HepG2 (cell line): Measurements from ENCODE around the gene PSMD5. TPM values are rescaled to one million over a fixed set of nuclear protein-coding genes. Genes with fewer than 3 reads are reported as not detected.

Source experiments
- ATAC-seq: fragments of 200-7000 bp; cut with Tn5 transposase; 3 replicates; pipeline ENCODE4 v1.9.1; 2020; ENCODE audit warnings: mild to moderate bottlenecking, moderate library complexity
- BruUV-seq: library from RNA; stranded (reverse); fragments of 400-500 nt; replicated peaks from 2 replicates; lab custom pipeline; 2021; lab: Mats Ljungman, UMichigan
- CTCF ChIA-PET: fragments of 300-600 bp; formaldehyde crosslinking; extraction: SDS; loops from one replicate; lab custom pipeline; 2021; ENCODE audit warnings: low total read pairs, inconsistent platforms, low intra/inter-chr PET ratio; lab: Yijun Ruan, JAX
- POLR2A ChIA-PET: fragments of 350-600 bp; sonication (Branson Sonifier 250); formaldehyde crosslinking; loops from one replicate; lab custom pipeline; 2020; ENCODE audit warnings: antibody characterized with exemption, inconsistent platforms; lab: Yijun Ruan, JAX
- DNase-seq: peaks from one replicate; pipeline ENCODE4 v3.0.0-alpha.2; 2015; ENCODE audit warnings: low spot score
- FAIRE-seq: peaks from 3 replicates; lab custom pipeline; 2011; peaks lifted over from hg19 to GRCh38; lab: Jason Lieb, UNC
- H2AFZ ChIP-seq: one replicate; pipeline ENCODE4 v1.6.1; 2011; ENCODE audit warnings: low read length, inconsistent platforms
- H3K27ac ChIP-seq: fragments of 300-600 bp; 3 replicates; pipeline ENCODE4 v1.8.0; 2011; ENCODE audit warnings: mixed run types, mild to moderate bottlenecking, mixed read lengths, low read length, inconsistent platforms; ENCODE audit not compliant: insufficient read depth; ENCODE audit errors: extremely low read length
- H3K27me3 ChIP-seq, 2 experiments: fragments of 200-600 bp in 1 of 2; 2 replicates in 1 of 2; 3 replicates in 1 of 2; pipeline versions ENCODE4 v1.6.0 to v1.8.0; 2011; ENCODE audit warnings: low read length in 2 of 2, mild to moderate bottlenecking in 2 of 2, moderate library complexity in 2 of 2, inconsistent platforms in 1 of 2; ENCODE audit not compliant: insufficient read depth in 2 of 2, control insufficient read depth in 1 of 2
- H3K36me3 ChIP-seq, 2 experiments: fragments of 200-600 bp in 1 of 2; replicated peaks in 1 of 2; 2 replicates in 1 of 2; 3 replicates in 1 of 2; pipeline versions ENCODE4 v1.5.1 to v1.8.0; 2011; ENCODE audit warnings: low read length in 2 of 2, inconsistent platforms in 1 of 2; ENCODE audit not compliant: insufficient read depth in 2 of 2, control insufficient read depth in 1 of 2
- H3K4me1 ChIP-seq: 2 replicates; pipeline ENCODE4 v1.5.1; 2012; ENCODE audit warnings: low read length, inconsistent platforms; ENCODE audit not compliant: insufficient read depth
- H3K4me2 ChIP-seq: 2 replicates; pipeline ENCODE4 v1.6.0; 2011; ENCODE audit warnings: low read depth, low read length, inconsistent platforms
- H3K4me3 ChIP-seq, 3 experiments: fragments of 200-600 bp in 1 of 3; sonication (generic), shearing (Covaris generic) in 1 of 3; replicated peaks in 1 of 3; 2 replicates each; pipeline ENCODE4 v1.5.1; 2011 to 2016; ENCODE audit warnings: low read length in 3 of 3, inconsistent platforms in 2 of 3, low read depth in 2 of 3, mild to moderate bottlenecking in 2 of 3, control low read depth in 1 of 3, mixed read lengths in 1 of 3; ENCODE audit not compliant: insufficient read depth in 1 of 3
- H3K79me2 ChIP-seq: one replicate; pipeline ENCODE4 v1.6.1; 2011; ENCODE audit warnings: low read length, inconsistent platforms; ENCODE audit not compliant: insufficient read depth
- H3K9ac ChIP-seq: 2 replicates; pipeline ENCODE4 v1.6.0; 2011; ENCODE audit warnings: mild to moderate bottlenecking, low read depth, low read length, inconsistent platforms; ENCODE audit not compliant: insufficient read depth
- H3K9me3 ChIP-seq: 2 replicates; pipeline ENCODE4 v1.5.1; 2012; ENCODE audit warnings: mild to moderate bottlenecking, low read length
- H4K20me1 ChIP-seq: 2 replicates; pipeline ENCODE4 v1.6.0; 2011; ENCODE audit warnings: inconsistent platforms, mild to moderate bottlenecking, low read length, moderate library complexity; ENCODE audit not compliant: insufficient read depth
- AGO2 ChIP-seq: fragments of 200-400 bp; formaldehyde crosslinking; optimal IDR thresholded peaks from 2 replicates; pipeline ENCODE3; 2017; ENCODE audit warnings: mild to moderate bottlenecking, low read depth, low read length, moderate library complexity
- HNRNPK ChIP-seq: fragments of 200-400 bp; formaldehyde crosslinking; IDR thresholded peaks from 2 replicates; pipeline ENCODE4 v1.6.1; 2018; ENCODE audit warnings: low read length, low read depth, moderate library complexity, mild to moderate bottlenecking; ENCODE audit not compliant: poor library complexity, severe bottlenecking
- ISL2 ChIP-seq: sonication (generic); formaldehyde crosslinking; IDR thresholded peaks from 2 replicates; pipeline ENCODE4 v1.5.0; 2020; ENCODE audit warnings: missing genetic modification reagents
- KDM3A ChIP-seq: IDR thresholded peaks from 2 replicates; pipeline ENCODE4 v1.6.1; 2018; ENCODE audit warnings: low read depth, missing compliant biosample characterization
- PAXIP1 ChIP-seq: sonication (generic); formaldehyde crosslinking; conservative IDR thresholded peaks from 2 replicates; pipeline ENCODE4 v1.4.0; 2020; ENCODE audit warnings: mild to moderate bottlenecking, missing genetic modification reagents, moderate library complexity
- POLR2A ChIP-seq, 2 experiments: IDR thresholded peaks; 2 replicates each; pipeline ENCODE4 v1.6.1; 2011; ENCODE audit warnings: low read depth in 2 of 2, low read length in 2 of 2, mild to moderate bottlenecking in 1 of 2, moderate library complexity in 1 of 2; ENCODE audit not compliant: insufficient read depth in 1 of 2
- PRMT3 ChIP-seq: sonication (generic); formaldehyde crosslinking; IDR thresholded peaks from 2 replicates; pipeline ENCODE4 v1.8.1; 2022; ENCODE audit warnings: low read depth, mild to moderate bottlenecking, moderate library complexity, missing genetic modification reagents, borderline replicate concordance
- RERE ChIP-seq: IDR thresholded peaks from 2 replicates; pipeline ENCODE4 v1.6.1; 2016; ENCODE audit warnings: low read depth, missing genetic modification reagents, missing compliant biosample characterization
- SATB2 ChIP-seq: sonication (generic); formaldehyde crosslinking; IDR thresholded peaks from 2 replicates; pipeline ENCODE4 v1.5.0; 2020; ENCODE audit warnings: missing genetic modification reagents
- SP1 ChIP-seq, 2 experiments: fragments of 450-650 bp in 1 of 2; sonication (generic) in 1 of 2; formaldehyde crosslinking in 1 of 2; IDR thresholded peaks; 2 replicates each; pipeline versions ENCODE4 v1.4.0 to v1.6.1; 2016 to 2020; ENCODE audit warnings: missing genetic modification reagents in 1 of 2
- SPEN ChIP-seq: sonication (generic); formaldehyde crosslinking; IDR thresholded peaks from 2 replicates; pipeline ENCODE4 v1.5.1; 2020; ENCODE audit warnings: low read depth, mild to moderate bottlenecking, missing genetic modification reagents
- YEATS4 ChIP-seq: sonication (generic); formaldehyde crosslinking; IDR thresholded peaks from 2 replicates; pipeline ENCODE4 v1.4.0; 2020; ENCODE audit warnings: missing genetic modification reagents, borderline replicate concordance
- YY1 ChIP-seq: IDR thresholded peaks from 2 replicates; pipeline ENCODE4 v1.6.1; 2011; ENCODE audit warnings: low read length, low read depth, moderate library complexity, mild to moderate bottlenecking; ENCODE audit not compliant: insufficient read depth, insufficient replicate concordance
- ZNF234 ChIP-seq: sonication (generic); formaldehyde crosslinking; conservative IDR thresholded peaks from 2 replicates; pipeline ENCODE4 v1.5.1; 2020; ENCODE audit warnings: mild to moderate bottlenecking, missing genetic modification reagents
- ZNF263 ChIP-seq: sonication (generic); formaldehyde crosslinking; IDR thresholded peaks from 2 replicates; pipeline ENCODE4 v1.4.0; 2020; ENCODE audit warnings: missing genetic modification reagents
- ZNF777 ChIP-seq: sonication (generic); formaldehyde crosslinking; IDR thresholded peaks from 2 replicates; pipeline ENCODE4 v1.4.0; 2020; ENCODE audit warnings: missing genetic modification reagents
- WGBS: methylation state at CpG from one replicate; pipeline ENCODE4 v1.1.6; 2017; ENCODE audit warnings: low lambda C conversion rate; 5-methylcytosine and 5-hydroxymethylcytosine counted together
- in situ Hi-C: cut with HindIII; loops from 2 replicates; pipeline ENCODE4 v1.10.0; 2017; ENCODE audit warnings: low pct_unique_long_range_greater_than_20kb; ENCODE audit not compliant: extremely low pct_ligation_motif_present
- intact Hi-C: fragments of 100-400 bp; cut with micrococcal nuclease; formaldehyde crosslinking; loops from one replicate; pipeline ENCODE4 v1.10.0; 2022; ENCODE audit not compliant: unreplicated experiment
- polyA plus RNA-seq, 8 experiments: library from polyadenylated mRNA; depleted of rRNA in 3 of 8; stranded (reverse) in 7 of 8; unstranded in 1 of 8; fragments of >200 nt; fragmentation: Illumina TruSeq in 4 of 8; extraction: Trizol in 4 of 8; gene quantifications; 2 replicates each; pipeline versions ENCODE4 v1.2.1 to v1.2.3, GENCODE V29; 2011 to 2016; ENCODE audit warnings: low read depth in 4 of 8, missing spikeins in 1 of 8, mixed read lengths in 1 of 8; ENCODE audit not compliant: insufficient read depth in 1 of 8
- total RNA-seq, 5 experiments: library from RNA; depleted of rRNA; stranded (reverse); fragments of >200 nt; fragmentation: Illumina TruSeq; extraction: Trizol; gene quantifications; 2 replicates each; pipeline ENCODE4 v1.2.3, GENCODE V29; 2016; ENCODE audit warnings: low read depth in 1 of 5

Gene PSMD5
- total and polyA plus RNA-seq, 2 of the 13 experiments (the other 11 are each of a cell fraction or from before 2014, with no cell fraction given) = 12.7 to 18.1 TPM

GRCh38 chr9:120876842-120877240 lies 34.1 kb upstream of the PSMD5 start, which contains the start of gene PHF19:
Gene PHF19 (minus strand): TSS chr9:120877188. CDS start chr9:120874741, 2,447 bp downstream.
- peak within 1 kb of the TSS; percentile 99 for H3K4me2 ChIP-seq
- peak; percentile 23 for DNase-seq
- H3K4me3 ChIP-seq = peak within 1 kb of the TSS; percentile 77 to 89 (median 86)
- ChIA-PET CTCF (no interaction called here), POLR2A (interaction anchor here (0.8 to 1.6 kb wide), 2 partner anchors 20 to 110 kb away, joined by 3 read pairs; no protein-coding TSS in a partner anchor)
- intact Hi-C loops (loop anchor here (2.0 to 5.0 kb wide), 3 partner anchors 34 to 120 kb away; partner anchors contain the start of gene PSMD5), in situ Hi-C loops (no loop called here)
- no TSS peak for BruUV-seq
- ATAC-seq = peak; percentile 14
- no peaks in the 10 kb centered on the region for H4K20me1 ChIP-seq
- no peak for FAIRE-seq
- no peaks in the 10 kb centered on the region for H3K9me3 ChIP-seq
- peaks cover 11 to 29% of the 10 kb centered on the region in 2 experiments; a peak in 4 of 5 replicates for H3K36me3 ChIP-seq
- no peaks in the 10 kb centered on the region; a peak in 1 of 5 replicates for H3K27me3 ChIP-seq
- peak within 1 kb of the TSS; percentile 84 for H3K9ac ChIP-seq
- WGBS = 5% methylated on average over 16 of the region's 45 CpGs
- H3K79me2 ChIP-seq = peaks cover 14% of the 10 kb centered on the region
- peaks cover 45% of the 10 kb centered on the region for H3K4me1 ChIP-seq
- H3K27ac ChIP-seq = peak within 1 kb of the TSS; percentile 96
- peak within 1 kb of the TSS; percentile 67 for H2AFZ ChIP-seq
- TF ChIP-seq KDM3A (CRISPR knock-in tag) = 0 out of 2 replicates have a peak, but pooled peaks have one; percentile 2
- no peak for TF ChIP-seq SP1 (IDR thresholded peaks at IDR 0.05)
- no peak for TF ChIP-seq SP1 (CRISPR knock-in tag; IDR thresholded peaks at IDR 0.05)
- TF ChIP-seq PAXIP1 = no peak
- TF ChIP-seq ISL2 (CRISPR knock-in tag) = 0 out of 2 replicates have a peak, but pooled peaks have one; percentile 4
- 0 out of 2 replicates have a peak, but pooled peaks have one; percentile 6 for TF ChIP-seq SPEN
- peak; percentile 47 for TF ChIP-seq HNRNPK
- no peak for TF ChIP-seq RERE (CRISPR knock-in tag)
- peak; percentile 4; the same call in 1 of the 2 replicates for TF ChIP-seq PRMT3
- peak; percentile 45; the same call in 1 of the 2 replicates for TF ChIP-seq ZNF263
- no peak for TF ChIP-seq SATB2 (CRISPR knock-in tag)
- TF ChIP-seq ZNF777 (CRISPR knock-in tag) = peak; percentile 37; the same call in 1 of the 2 replicates
- TF ChIP-seq POLR2A (IDR thresholded peaks at IDR 0.05; ENCODE audit: insufficient read depth in 1 of 2, low read depth in 2 of 2, low read length in 2 of 2) = peak in 1 of 2 experiments; percentile 25; a peak in 1 of 4 replicates
- TF ChIP-seq ZNF234 = 0 out of 2 replicates have a peak, but pooled peaks have one; percentile 25
- peak; percentile 12 for TF ChIP-seq AGO2
- 0 out of 2 replicates have a peak, but pooled peaks have one; percentile 38 for TF ChIP-seq YEATS4 (CRISPR knock-in tag)
- peak; percentile 4 for TF ChIP-seq YY1
